A673 (cell line): ENCODE measurements around the gene PFKM. TPM values are rescaled to one million over a fixed set of nuclear protein-coding genes. Genes with fewer than 3 reads are reported as not detected.

Source experiments
- BruUV-seq: library from RNA; stranded (reverse); fragments of 400-500 nt; replicated peaks from 2 replicates; lab custom pipeline; 2021; lab: Mats Ljungman, UMichigan
- CTCF ChIA-PET: fragments of 300-600 bp; sonication (Branson Sonifier 250); formaldehyde crosslinking; loops from one replicate; lab custom pipeline; 2022; ENCODE audit warnings: antibody characterized with exemption; lab: Charles Lee
- POLR2A ChIA-PET: fragments of 300-600 bp; sonication (Branson Sonifier 250); formaldehyde crosslinking; loops from one replicate; lab custom pipeline; 2022; ENCODE audit warnings: antibody characterized with exemption; ENCODE audit not compliant: low non-redundant PET; lab: Charles Lee
- DNase-seq: peaks from one replicate; pipeline ENCODE4 v3.0.0-alpha.2; 2015; ENCODE audit warnings: low spot score
- H3K27ac ChIP-seq: fragments of 200-600 bp; sonication (generic); 2 replicates; pipeline ENCODE4 v1.5.1; 2016; ENCODE audit warnings: mixed run types, low read depth, mild to moderate bottlenecking, mixed read lengths, antibody characterized with exemption, low read length; ENCODE audit not compliant: poor library complexity, severe bottlenecking
- H3K27me3 ChIP-seq: fragments of 200-600 bp; sonication (generic); replicated peaks from 2 replicates; pipeline ENCODE4 v1.6.1; 2017; ENCODE audit warnings: mixed run types, low read depth, mild to moderate bottlenecking, mixed read lengths, antibody characterized with exemption, low read length; ENCODE audit not compliant: insufficient read depth, poor library complexity
- H3K36me3 ChIP-seq: fragments of 200-600 bp; sonication (generic); 2 replicates; pipeline ENCODE4 v1.6.1; 2016; ENCODE audit warnings: mixed run types, mild to moderate bottlenecking, mixed read lengths, antibody characterized with exemption, low read length; ENCODE audit not compliant: insufficient read depth, poor library complexity, severe bottlenecking
- H3K4me1 ChIP-seq: fragments of 200-600 bp; sonication (generic); 2 replicates; pipeline ENCODE4 v1.6.1; 2017; ENCODE audit warnings: mixed run types, mild to moderate bottlenecking, mixed read lengths, antibody characterized with exemption, low read length; ENCODE audit not compliant: insufficient read depth, poor library complexity, severe bottlenecking
- H3K4me3 ChIP-seq: fragments of 200-600 bp; sonication (generic); 2 replicates; pipeline ENCODE4 v1.5.1; 2016; ENCODE audit warnings: low read depth, mixed run types, mild to moderate bottlenecking, mixed read lengths, low read length; ENCODE audit not compliant: poor library complexity, severe bottlenecking
- H3K9me3 ChIP-seq: fragments of 200-600 bp; sonication (generic); 2 replicates; pipeline ENCODE4 v1.6.1; 2016; ENCODE audit warnings: mixed run types, low read depth, mild to moderate bottlenecking, mixed read lengths, antibody characterized with exemption, low read length; ENCODE audit not compliant: poor library complexity, severe bottlenecking
- CTCF ChIP-seq: fragments of 300-800, 200-600 bp; sonication (generic); conservative IDR thresholded peaks from 2 replicates; pipeline ENCODE4 v1.5.1; 2017; ENCODE audit warnings: low read depth, mild to moderate bottlenecking, antibody characterized with exemption, low read length, moderate library complexity, mixed read lengths
- EZH2 ChIP-seq: fragments of 200-600 bp; sonication (generic); IDR thresholded peaks from 2 replicates; pipeline ENCODE4 v1.6.1; 2017; ENCODE audit warnings: borderline replicate concordance, low read depth, mild to moderate bottlenecking, mixed read lengths, antibody characterized with exemption, low read length; ENCODE audit not compliant: poor library complexity, severe bottlenecking
- intact Hi-C: fragments of 100-400 bp; cut with micrococcal nuclease; formaldehyde crosslinking; loops from one replicate; pipeline ENCODE4 v1.10.0; 2022; ENCODE audit not compliant: unreplicated experiment
- total RNA-seq: library from RNA; stranded (reverse); gene quantifications from 2 replicates; pipeline ENCODE4 v1.2.3, GENCODE V29; 2021

The PFKM gene
- total RNA-seq, 1 experiment from 2014 or later = 114 TPM

DNA sequence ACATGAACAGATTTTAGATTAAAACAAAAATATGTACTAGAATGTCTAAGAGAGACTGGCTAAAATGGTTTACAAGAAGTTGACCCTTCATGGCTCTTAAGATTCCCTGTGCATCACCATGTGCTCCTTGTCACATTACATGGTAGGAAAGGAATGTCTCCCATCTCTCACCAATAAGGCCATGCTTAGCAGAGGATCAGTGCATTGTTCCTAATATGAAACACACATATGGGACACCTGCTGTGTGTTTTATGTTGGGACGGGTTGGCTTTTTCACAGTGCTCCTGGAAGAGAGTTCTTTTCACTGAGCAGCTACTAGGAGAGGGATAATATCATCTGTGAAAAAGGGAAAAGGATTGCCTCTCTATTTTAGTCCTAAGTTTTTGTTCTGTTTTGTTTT is 9.6 kb downstream of the PFKM start:
- no peaks in the 10 kb centered on the region for H3K4me1 ChIP-seq

DNA sequence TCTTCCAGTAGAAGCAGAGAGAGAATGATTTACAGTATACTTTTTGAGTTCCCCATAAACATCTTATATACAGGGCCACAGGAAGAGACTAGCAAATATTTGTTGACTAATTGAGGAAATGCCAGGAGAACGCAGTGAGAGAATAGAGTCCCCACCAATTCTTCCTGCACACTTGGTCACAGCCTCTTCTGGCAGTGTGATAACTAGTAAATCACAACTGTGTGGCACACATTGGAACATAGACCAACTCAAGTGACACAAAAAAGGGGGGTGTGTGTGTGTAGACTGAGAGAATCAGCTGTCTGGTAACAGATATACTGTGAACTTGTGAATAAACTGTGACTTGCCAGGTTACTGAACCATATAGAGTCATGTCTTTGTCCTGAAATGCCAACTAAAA is 10.2 kb downstream of the PFKM start:
- ChIA-PET CTCF (no interaction called here), POLR2A (no interaction called here)
- no peaks in the 10 kb centered on the region for H3K9me3 ChIP-seq
- DNase-seq = no peak
- TF ChIP-seq CTCF = no peak
- TF ChIP-seq EZH2 = no peak
- no peaks in the 10 kb centered on the region for H3K4me1 ChIP-seq
- no peak overlapping the region for H3K27ac ChIP-seq
- H3K4me3 ChIP-seq = no peak overlapping the region
- H3K36me3 ChIP-seq = peaks cover 86% of the 10 kb centered on the region
- intact Hi-C loops = no loop called here
- no peaks in the 10 kb centered on the region for H3K27me3 ChIP-seq
- no TSS peak for BruUV-seq

More for the DNA sequence above, 9.6 kb downstream of the PFKM start:
- Histone ChIP-seq H3K27ac (no peak overlapping the region), H3K36me3 (peaks cover 81% of the 10 kb centered on the region), H3K9me3 (no peaks in the 10 kb centered on the region), H3K4me3 (no peak overlapping the region), H3K27me3 (no peaks in the 10 kb centered on the region)
- BruUV-seq = no TSS peak
- DNase-seq = no peak
- TF ChIP-seq CTCF (no peak), EZH2 (no peak)
- ChIA-PET CTCF (no interaction called here), POLR2A (interaction anchor here (0.6 kb wide), 1 partner anchor 451 kb away, joined by 3 read pairs; no protein-coding TSS in a partner anchor)
- intact Hi-C loops = no loop called here

GRCh38 chr12:48131517-48131916 is 12.4 kb downstream of the PFKM start:
- no peak overlapping the region for H3K4me3 ChIP-seq
- DNase-seq = no peak
- no peaks in the 10 kb centered on the region for H3K9me3 ChIP-seq
- H3K27ac ChIP-seq = no peak overlapping the region
- BruUV-seq = no TSS peak
- no peaks in the 10 kb centered on the region for H3K4me1 ChIP-seq
- no peaks in the 10 kb centered on the region for H3K27me3 ChIP-seq
- ChIA-PET CTCF (no interaction called here), POLR2A (no interaction called here)
- TF ChIP-seq CTCF = no peak
- TF ChIP-seq EZH2 = no peak
- intact Hi-C loops = no loop called here
- peaks cover 86% of the 10 kb centered on the region for H3K36me3 ChIP-seq
